OCI-LY7 (cell line): Measurements from ENCODE around the gene SLC44A5.

ENCODE experiments used
- EZH2phosphoT487 ChIP-seq: fragments of 200-600 bp; sonication (generic); IDR thresholded peaks from 2 replicates; pipeline ENCODE4 v1.6.1; 2018; ENCODE audit warnings: low read depth, borderline replicate concordance, mild to moderate bottlenecking, mixed run types, antibody characterized with exemption, low read length, moderate library complexity, mixed read lengths
- TF ChIP-seq, protein P1 (sequence below): fragments of 200-600 bp; sonication (generic); conservative IDR thresholded peaks from 2 replicates; pipeline ENCODE4 v1.5.1; 2014; ENCODE audit warnings: mild to moderate bottlenecking, antibody characterized with exemption, low read length, moderate library complexity, mixed read lengths

DNA sequence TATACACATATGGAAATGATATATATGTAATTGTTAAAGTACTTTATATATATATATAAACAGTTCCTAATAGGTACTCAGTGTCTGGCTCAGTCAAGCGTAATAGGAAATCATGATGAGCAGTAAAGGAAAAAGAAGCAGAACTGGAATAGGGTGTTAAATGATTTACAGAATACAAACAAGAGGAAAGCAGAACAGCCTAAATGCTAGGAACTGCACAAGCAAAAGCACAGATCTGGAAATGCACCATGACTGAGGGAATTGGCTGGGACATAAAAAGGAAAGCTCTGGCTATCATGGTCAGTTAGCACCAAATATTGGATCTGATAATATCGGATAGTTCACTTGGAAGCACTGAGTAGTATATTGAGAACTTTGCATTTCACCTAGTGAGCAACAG lies 51.8 kb downstream of the SLC44A5 start:
- TF ChIP-seq, protein P1, sequence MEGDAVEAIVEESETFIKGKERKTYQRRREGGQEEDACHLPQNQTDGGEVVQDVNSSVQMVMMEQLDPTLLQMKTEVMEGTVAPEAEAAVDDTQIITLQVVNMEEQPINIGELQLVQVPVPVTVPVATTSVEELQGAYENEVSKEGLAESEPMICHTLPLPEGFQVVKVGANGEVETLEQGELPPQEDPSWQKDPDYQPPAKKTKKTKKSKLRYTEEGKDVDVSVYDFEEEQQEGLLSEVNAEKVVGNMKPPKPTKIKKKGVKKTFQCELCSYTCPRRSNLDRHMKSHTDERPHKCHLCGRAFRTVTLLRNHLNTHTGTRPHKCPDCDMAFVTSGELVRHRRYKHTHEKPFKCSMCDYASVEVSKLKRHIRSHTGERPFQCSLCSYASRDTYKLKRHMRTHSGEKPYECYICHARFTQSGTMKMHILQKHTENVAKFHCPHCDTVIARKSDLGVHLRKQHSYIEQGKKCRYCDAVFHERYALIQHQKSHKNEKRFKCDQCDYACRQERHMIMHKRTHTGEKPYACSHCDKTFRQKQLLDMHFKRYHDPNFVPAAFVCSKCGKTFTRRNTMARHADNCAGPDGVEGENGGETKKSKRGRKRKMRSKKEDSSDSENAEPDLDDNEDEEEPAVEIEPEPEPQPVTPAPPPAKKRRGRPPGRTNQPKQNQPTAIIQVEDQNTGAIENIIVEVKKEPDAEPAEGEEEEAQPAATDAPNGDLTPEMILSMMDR = no peak
- no peak for TF ChIP-seq EZH2phosphoT487
